HG03575 (cell line): Measurements from ENCODE around the gene SLC6A1.

ENCODE experiments used
- ATAC-seq: cut with Tn5 transposase; IDR thresholded peaks from one replicate; pipeline ENCODE4 v1.9.1; 2021; ENCODE audit not compliant: unreplicated experiment, insufficient number of reproducible peaks, low FRiP score; ENCODE audit errors: extremely low read depth

The SLC6A1 gene

DNA sequence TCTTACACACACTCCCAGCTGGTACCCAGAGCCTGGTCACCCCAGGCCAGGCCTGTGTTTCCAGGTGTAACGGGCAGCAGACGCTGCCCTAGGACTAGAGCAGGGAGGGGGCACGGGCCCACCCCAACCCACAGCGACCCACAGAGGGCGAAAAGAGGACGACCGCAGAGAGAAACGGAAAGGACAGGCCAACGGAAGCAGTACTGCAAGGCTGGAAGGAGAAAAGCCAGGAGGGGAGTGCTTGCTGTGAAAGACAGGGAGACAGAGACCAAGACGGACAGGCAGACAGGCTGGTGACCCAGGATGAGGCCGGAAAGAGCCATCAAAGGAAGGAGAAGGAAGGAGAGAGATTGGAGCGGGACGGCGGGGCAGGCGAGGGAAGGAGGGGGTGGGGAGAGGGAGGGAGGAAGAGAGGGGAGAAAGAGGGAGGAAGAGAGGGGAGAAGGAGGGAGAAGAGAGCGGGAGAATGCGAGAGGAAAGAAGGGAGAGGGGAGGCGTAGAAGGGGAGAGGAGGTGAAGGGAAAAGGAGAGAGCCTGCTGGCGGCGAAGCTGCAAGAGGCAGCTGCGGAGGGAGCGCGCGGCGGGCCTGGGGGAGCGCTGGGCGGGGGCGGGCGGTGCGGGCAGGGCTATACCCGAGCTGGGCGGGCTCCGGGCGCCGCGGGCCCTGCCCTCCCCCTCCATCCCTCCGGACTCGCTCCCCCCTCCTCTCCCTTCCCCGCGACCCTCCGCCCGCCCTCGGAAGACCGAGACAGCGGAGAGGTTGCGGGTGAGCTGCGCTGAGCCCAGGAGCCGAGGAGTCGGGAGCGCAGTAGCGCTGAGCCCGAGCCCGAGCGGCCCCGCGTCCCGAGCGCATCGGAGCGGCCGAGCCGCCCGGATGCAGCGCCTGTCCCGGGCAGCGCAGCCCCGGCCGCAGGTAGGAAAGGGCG, at the start of gene SLC6A1:
TSS of gene SLC6A1 (plus strand) at position 732 of the 926 bp plus-strand sequence. CDS start 24,464 bp downstream, outside the sequence.
- ATAC-seq = no peak

DNA sequence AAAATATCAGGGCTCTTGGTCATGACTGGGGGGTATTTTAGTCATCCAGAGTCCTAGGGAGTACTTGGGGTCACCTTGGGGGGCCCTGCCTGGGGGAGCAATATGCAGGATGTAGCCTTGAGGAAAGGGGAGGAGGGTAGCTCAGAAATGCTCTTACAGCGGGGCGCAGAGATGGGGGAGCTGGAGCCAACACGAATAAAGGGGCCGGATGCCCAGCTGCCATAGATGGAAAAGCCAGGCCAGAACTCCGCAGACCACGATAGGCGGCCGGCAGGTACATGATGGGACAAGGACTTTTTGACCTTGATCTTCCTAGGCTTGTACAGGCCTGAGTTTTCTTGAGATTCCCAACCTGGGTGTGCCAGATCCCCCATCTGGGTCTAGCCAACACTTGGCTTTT, 47.7 kb upstream of the SLC6A1 start:
- no peak for ATAC-seq

DNA sequence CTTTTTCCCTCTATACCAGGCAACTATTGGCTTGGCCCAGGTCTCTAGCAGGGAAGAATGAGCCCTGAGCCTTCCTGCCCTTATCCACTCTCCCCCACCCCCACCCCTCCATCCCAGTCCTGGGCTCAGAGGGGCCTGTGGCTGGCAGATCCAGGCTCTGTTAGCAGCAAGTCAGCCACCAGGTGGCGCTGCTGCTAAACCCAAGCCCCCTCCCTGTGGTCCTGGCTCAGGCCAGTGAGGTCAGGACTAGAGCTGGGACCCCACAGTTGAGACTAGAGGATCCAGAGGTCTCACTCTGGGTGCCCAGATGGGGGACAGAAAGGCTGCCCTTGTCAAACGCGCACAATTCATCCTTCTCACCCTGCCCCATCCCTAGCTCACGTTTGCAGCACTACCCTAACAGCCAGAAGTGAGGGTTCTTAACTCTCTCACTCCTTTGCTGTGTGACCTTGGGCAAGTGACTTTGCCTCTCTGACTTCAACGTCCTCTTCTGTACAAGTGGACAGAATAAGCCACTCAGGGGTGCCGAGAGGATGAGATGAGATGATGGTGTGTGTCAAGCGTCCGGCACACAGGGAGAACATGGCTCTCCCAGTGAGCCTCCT, 46.8 kb upstream of the SLC6A1 start:
- ATAC-seq = no peak

DNA sequence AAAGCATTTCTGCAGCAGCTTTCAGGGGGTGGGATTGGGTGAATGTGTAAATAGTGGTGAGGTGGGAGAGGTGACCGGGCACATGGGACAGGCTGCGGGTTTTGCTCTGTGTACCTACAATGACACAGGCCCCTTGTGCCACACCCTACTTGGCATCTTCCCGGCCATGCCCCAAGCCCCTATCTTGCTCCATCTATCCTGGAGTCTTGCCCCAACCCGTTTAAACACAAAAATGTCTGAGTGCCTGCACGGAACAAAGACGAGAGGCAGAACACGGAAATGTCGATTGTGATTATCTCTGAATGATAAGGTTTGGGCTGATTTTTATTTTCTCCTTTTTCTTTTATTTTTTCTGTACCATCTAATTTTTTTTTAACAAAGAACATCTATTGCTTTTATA, 46.0 kb upstream of the SLC6A1 start:
- ATAC-seq = no peak

DNA sequence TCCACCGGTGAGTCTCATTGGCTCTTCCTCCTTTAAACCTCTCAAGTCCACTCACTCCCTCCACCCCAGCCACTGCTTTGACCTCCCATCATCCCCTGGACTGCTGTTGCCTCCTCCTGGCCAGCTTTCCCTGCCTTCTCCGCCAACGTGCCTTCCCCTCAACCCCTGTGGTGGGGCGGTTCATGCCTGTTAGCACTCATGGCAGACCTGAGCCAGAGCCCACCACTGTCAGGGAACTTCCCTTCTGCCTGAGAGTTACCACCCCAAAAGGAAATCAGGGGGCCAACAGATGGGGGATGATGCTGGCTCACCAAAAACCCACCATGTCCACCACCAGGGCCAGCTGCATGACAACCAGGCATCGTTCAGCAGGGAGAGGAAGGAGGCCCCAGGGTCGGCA, 44.2 kb upstream of the SLC6A1 start:
- ATAC-seq = no peak

DNA sequence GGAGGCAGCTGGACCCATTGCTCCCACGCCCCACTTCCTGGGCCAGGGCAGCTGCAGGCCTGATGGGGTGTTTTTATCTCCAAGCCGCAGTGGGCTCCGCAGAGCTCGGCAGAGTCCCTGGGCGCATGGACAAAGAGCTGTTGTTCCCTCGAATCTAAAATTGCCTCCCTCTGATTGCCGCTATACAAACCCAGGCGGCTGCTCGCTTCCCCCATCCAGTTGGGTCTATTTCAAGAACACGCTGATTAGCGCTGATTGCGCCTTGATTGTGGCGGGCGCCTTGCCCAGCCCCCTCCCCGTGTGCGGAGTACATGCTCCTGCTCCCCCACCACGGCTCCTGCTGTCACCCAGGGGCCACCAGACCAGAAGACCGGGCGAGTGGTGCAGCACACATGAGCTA, 43.4 kb upstream of the SLC6A1 start:
- no peak for ATAC-seq

DNA sequence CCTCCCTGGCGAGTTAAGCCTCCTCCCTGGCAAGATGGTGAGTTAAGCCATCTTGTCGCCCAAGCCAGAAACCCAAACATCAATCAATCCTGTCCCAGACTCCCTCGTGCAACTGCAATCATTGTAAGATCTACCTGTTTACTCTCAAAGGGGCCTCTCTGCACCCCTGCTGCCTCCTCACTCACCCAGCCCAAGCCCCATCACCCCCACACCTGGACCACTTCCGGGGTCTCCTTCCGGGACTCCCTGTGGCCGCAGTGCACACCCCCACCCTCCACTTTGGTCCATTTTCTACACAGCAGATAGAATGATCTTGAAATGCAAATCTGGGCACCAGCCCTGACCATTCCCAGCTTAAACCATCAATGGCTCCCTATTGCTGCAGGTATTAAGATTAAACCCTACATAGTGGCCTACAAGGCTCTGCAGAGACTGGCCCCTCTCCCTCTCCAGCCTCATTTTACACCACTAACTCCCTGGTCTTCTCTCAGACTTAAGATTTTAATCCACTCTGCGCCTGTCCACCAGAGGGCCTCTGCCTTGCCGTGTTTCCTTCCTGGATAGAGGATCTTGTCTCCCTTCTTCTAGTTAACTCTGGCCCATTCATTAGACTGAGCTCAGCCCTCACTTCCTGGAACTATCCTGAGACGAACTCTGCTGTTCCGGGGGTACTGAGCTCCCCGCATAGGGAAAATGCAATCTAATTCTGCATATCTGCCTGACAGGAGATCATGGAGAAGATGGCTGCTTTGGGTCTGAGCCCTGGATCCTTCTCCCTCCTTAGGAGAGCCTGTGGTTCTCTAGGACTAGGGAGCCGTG, 41.9 kb upstream of the SLC6A1 start:
- no peak for ATAC-seq

DNA sequence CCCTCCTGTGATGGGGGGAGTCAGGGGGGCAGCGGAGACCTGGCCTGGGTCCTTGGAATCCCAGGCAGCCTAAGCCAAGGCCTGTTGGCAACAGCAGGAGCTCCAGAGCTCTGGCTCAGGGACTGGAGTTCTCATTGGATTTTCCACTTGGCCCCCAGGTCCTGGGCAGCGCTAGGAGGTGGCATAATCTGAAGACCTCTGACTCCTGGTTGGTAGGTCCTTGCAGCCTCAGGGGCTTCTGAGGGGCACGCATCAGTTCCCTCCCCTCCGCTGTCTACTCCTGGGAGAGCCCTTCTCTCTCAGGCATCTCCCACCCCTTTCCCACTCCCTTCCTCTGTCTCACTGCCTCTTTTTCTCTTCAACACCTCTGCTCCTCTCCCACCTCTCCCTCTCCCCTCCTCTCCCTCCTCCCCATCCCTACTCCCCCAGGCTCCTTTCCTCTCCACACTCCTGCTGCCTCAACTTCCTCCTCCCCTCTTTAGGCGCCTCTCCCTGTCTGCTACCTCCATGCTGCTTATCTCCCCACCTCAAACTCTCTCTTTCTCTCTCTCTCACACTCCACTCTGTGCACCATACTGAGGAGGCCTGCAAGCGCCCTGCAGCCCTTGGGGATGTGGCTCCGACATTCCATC, 41.1 kb upstream of the SLC6A1 start:
- ATAC-seq = no peak

DNA sequence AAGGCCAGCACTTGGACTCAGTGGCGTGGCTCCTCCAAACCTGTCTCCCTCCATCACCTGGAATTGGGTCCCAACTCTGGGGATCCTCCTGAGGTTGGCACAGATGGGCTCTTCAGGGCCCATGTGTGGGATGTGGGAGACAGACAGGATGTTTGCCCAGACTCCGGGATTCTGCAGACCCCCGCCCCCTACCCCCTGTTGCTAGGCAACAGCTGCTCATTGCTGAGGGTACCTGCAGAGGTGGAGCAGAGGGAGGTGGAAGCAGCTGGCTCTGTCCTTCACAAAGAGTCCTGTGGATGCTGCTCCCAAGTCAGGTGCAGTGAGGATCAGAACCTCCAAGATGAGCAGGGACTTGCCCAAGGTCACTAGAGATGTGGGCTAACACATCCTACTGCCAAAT, 40.0 kb upstream of the SLC6A1 start:
- no peak for ATAC-seq

DNA sequence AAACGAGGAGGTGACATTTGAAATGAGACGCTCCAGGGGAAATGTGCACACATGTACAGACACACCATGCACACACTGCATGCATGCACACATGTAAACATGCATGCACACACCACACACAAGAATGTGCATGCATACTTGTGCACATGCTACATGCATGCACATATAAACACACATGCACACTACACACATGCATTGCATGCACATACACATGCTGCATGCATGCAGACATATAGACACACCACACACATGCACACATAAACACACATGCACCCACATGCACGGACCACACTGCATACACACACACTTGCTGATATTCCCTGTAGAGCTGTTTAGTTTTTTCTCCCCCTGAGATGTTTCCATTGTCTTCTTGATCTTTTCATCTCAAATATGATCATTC, 37.8 kb upstream of the SLC6A1 start:
- no peak for ATAC-seq

DNA sequence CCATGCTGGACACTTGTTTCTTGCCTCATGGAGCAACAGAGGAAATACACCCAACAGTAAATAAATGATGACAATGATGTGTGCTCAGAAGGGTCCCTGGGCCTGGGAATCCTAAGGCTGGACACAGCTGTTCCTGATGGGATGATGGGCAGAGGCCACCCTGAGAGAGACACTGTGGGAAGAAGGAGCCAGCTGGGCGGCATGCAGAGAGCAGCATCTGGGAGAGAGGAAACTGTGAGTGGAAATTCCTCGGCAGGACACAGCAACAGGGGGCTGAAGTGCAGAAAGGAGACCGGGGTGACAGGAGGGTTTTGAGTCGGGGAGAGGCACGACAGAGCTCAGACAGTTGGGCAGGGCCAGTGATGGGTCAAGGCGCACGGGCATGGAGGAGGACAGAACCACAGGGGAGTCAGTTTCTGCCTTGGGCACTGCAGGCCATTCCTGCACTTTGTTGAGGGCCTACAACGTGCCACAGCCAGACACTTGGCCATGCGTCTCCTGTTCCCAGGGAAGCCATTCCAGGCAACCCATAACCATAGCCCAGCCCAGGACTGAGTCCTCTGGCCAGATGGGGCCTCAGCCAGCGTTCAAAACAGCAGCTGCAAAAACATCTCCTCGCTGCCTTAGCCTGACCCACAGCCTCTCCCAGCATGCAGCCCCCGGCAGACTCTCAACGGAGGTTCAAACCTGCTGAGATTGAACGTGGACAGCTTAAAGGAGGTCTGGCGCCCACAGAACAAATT, 36.7 kb upstream of the SLC6A1 start:
- ATAC-seq = no peak

DNA sequence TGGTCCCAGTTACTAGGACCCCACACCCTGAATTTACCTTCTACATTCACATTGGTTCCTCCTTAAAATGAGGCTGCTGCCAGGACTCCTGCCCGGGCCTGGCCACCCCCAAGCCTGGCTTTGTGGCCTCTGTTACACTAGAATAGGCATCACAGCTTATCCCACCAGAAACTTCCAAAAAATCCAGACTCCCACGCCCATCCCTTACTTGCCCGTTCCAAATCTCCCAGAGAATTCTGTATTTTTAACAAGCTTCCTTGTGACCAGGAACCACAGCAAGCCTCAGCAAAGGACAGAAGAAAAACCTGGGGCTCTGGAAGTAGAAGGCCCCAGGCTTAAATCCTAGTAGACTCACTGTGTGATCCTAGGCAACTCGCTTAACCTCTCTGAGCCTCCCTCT, 36.0 kb upstream of the SLC6A1 start:
- ATAC-seq = no peak

DNA sequence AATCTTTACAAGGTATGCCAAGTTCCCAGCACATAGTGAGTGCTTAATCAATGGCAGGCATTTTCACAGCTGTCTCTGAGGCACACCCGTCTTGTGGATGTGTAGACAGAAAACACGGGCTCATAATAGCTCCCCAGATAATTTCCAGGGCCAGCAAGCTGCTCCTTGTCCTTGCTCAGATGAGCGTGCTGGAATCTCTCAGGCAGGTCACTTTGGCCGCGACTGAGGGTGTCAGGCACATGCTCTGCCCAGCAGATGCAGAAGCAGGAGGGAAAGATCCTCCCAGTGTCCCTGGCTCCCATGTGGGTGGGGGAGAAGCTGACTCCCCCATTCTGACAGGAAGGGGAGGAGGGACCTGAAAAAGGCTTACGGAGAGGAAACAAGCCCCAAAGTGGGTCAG, 35.6 kb upstream of the SLC6A1 start:
- no peak for ATAC-seq

DNA sequence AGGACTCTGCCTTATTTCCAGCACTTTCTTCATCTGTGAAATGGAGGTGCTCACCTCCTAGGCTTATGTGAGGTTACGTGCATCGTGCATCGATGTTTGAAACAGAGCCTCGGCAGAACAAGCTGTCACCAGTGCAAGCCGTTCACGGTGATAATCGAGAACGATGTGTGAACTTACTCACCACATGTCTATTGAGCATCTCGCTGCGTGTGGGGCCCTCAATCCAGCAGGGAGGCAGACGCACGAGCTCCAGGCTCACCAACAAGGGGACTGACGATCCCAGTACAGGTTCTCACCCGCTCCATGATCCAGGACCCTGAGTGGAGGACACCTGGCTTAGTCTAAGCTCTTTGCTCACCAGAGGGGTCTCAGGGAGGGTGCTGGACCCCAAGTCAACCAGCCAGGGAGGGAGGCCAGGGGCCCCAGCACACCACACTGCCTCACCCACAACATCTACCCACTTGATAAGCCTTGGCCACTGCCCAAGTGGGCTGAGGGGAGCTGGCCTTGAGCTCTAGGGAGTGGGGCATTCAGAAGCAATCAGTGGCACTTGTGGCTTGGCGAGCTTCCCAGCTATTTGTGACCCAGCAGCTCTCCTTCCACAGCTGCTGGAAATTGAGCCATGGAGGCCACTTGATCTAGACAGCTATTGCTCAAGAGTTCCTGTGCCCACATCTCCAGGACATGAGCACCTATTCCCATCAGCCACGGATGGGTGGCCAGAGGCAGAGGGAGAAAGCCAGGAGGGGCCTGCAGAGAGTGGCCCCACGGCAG, 34.4 kb upstream of the SLC6A1 start:
- no peak for ATAC-seq

DNA sequence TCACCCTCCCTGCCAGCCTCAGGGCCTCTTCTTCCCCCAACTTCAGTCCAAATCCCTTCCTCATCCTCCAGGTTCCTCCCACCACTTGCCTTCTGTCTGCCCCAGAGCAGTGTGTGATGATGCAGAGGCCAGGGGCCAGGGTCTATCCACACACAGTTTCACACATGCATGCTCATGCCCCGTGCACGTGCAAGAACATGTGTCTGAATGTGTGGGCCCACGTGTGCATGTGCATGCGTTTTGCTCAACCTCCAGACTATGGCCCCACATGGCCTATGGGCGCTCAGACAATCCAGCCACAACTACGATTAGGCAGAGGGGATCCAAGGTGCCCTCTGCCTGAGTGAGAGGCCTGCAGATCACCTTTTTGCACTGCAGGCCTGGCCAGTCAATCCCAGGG, 32.3 kb upstream of the SLC6A1 start:
- no peak for ATAC-seq

DNA sequence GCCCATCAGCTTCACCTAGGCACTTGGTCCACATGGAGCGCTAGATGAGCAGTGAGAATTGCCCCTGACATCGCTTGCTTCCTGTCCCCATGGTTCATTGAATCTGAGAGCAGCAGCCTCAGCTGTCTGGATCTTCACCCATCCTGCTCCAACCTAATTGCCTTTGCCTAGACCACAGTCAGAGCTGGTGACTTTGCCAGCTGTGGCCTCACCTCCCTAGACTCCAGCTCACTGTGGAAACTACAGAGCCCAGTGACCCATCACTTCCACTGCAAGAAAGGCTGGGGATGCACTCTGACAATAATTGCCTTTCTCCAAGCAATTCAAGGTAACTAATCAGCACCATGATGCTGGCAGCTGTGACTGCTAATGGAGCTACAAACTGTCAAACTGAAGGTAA, 30.6 kb upstream of the SLC6A1 start:
- no peak for ATAC-seq

DNA sequence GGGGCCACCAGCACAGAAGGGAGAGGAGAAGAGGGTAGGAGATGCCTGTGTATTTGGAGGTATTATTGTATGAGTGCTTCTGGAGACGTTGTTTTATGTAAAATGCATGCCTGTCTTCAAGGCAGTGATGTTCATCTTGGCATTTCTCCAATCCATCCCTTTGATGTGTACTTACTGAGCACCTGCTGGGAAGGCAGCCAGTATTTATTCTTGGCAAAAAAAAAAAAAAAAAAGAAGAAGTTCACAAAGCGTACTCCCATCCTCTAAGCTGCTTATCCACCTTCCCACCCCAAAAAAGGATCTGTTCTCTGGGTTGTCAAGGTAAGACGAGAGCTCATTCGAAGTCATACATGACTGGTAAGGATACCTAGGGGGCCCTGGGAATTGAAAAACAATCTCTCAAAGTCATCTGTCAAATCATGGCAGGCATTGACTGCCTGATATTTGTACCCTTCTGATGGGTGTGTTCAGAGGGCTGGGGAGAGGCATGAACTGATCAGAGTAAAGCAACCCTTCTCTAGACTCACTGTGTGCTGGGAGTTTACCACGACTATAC, 30.0 kb upstream of the SLC6A1 start:
- ATAC-seq = no peak
